ENCODE measurements around the gene ITFG1. TPM values are rescaled to one million over a fixed set of nuclear protein-coding genes. Genes with fewer than 3 reads are reported as not detected.

The ITFG1 gene
- total RNA-seq, 1 donor: 58.6 TPM

GRCh38 chr16:47132308-47132707 lies 328.6 kb downstream of the ITFG1 start:
- Histone ChIP-seq H4K20me1 (ENCODE audit: insufficient read depth, low read length) (no peaks in the 10 kb centered on the region), H3K36me3 (ENCODE audit: insufficient read depth, low read length) (no peaks in the 10 kb centered on the region), H3K9me3 (ENCODE audit: low read depth, low read length) (no peaks in the 10 kb centered on the region), H3K4me1 (ENCODE audit: insufficient read depth, low read length) (no peaks in the 10 kb centered on the region), H3K4me3 (ENCODE audit: insufficient read depth, low read length) (no peak overlapping the region), H2AFZ (ENCODE audit: low read length) (no peak overlapping the region), H3K27me3 (ENCODE audit: insufficient read depth, low read length) (no peaks in the 10 kb centered on the region), H3K79me2 (ENCODE audit: insufficient read depth, low read length) (no peaks in the 10 kb centered on the region), H3K27ac (ENCODE audit: low read depth, low read length) (no peak overlapping the region), H3K4me2 (ENCODE audit: insufficient read depth, low read length) (no peak overlapping the region)
- no peak for TF ChIP-seq CTCF (IDR thresholded peaks at IDR 0.05; ENCODE audit: extremely low read depth, low read depth, low read length)
- no peak for DNase-seq (ENCODE audit: insufficient read length, low spot score, missing footprints)

- Histone ChIP-seq H4K20me1 (ENCODE audit: insufficient read depth, low read length) (no peaks in the 10 kb centered on the region), H3K4me1 (ENCODE audit: insufficient read depth, low read length) (no peaks in the 10 kb centered on the region), H3K36me3 (ENCODE audit: insufficient read depth, low read length) (no peaks in the 10 kb centered on the region), H3K27me3 (ENCODE audit: insufficient read depth, low read length) (no peaks in the 10 kb centered on the region), H3K27ac (ENCODE audit: low read depth, low read length) (no peak overlapping the region), H3K9me3 (ENCODE audit: low read depth, low read length) (no peaks in the 10 kb centered on the region), H3K79me2 (ENCODE audit: insufficient read depth, low read length) (no peaks in the 10 kb centered on the region), H2AFZ (ENCODE audit: low read length) (peak overlapping the region; percentile 43), H3K4me3 (ENCODE audit: insufficient read depth, low read length) (no peak overlapping the region), H3K4me2 (ENCODE audit: insufficient read depth, low read length) (no peak overlapping the region)
- TF ChIP-seq CTCF (IDR thresholded peaks at IDR 0.05; ENCODE audit: extremely low read depth, low read depth, low read length): no peak
- no peak for DNase-seq (ENCODE audit: insufficient read length, low spot score, missing footprints)
Observed at GRCh38 chr16:47129755-47130435, 331.0 kb downstream of the ITFG1 start.

GRCh38 chr16:47127541-47127940 lies 333.3 kb downstream of the ITFG1 start:
- Histone ChIP-seq H4K20me1 (ENCODE audit: insufficient read depth, low read length) (no peaks in the 10 kb centered on the region), H3K4me2 (ENCODE audit: insufficient read depth, low read length) (no peak overlapping the region), H3K27ac (ENCODE audit: low read depth, low read length) (no peak overlapping the region), H3K9me3 (ENCODE audit: low read depth, low read length) (no peaks in the 10 kb centered on the region), H3K27me3 (ENCODE audit: insufficient read depth, low read length) (no peaks in the 10 kb centered on the region), H3K4me1 (ENCODE audit: insufficient read depth, low read length) (no peaks in the 10 kb centered on the region), H3K79me2 (ENCODE audit: insufficient read depth, low read length) (no peaks in the 10 kb centered on the region), H3K4me3 (ENCODE audit: insufficient read depth, low read length) (no peak overlapping the region), H3K36me3 (ENCODE audit: insufficient read depth, low read length) (no peaks in the 10 kb centered on the region), H2AFZ (ENCODE audit: low read length) (no peak overlapping the region)
- TF ChIP-seq CTCF (IDR thresholded peaks at IDR 0.05; ENCODE audit: extremely low read depth, low read depth, low read length): no peak
- DNase-seq (ENCODE audit: insufficient read length, low spot score, missing footprints): no peak

GRCh38 chr16:47125757-47126156 lies 335.1 kb downstream of the ITFG1 start:
- H3K36me3 ChIP-seq (ENCODE audit: insufficient read depth, low read length): no peaks in the 10 kb centered on the region
- no peaks in the 10 kb centered on the region for H3K9me3 ChIP-seq (ENCODE audit: low read depth, low read length)
- no peaks in the 10 kb centered on the region for H3K4me1 ChIP-seq (ENCODE audit: insufficient read depth, low read length)
- TF ChIP-seq CTCF (IDR thresholded peaks at IDR 0.05; ENCODE audit: extremely low read depth, low read depth, low read length): no peak
- H3K27me3 ChIP-seq (ENCODE audit: insufficient read depth, low read length): no peaks in the 10 kb centered on the region
- no peaks in the 10 kb centered on the region for H4K20me1 ChIP-seq (ENCODE audit: insufficient read depth, low read length)
- DNase-seq (ENCODE audit: insufficient read length, low spot score, missing footprints): no peak
- H3K4me3 ChIP-seq (ENCODE audit: insufficient read depth, low read length): no peak overlapping the region
- no peak overlapping the region for H2AFZ ChIP-seq (ENCODE audit: low read length)
- no peaks in the 10 kb centered on the region for H3K79me2 ChIP-seq (ENCODE audit: insufficient read depth, low read length)
- H3K4me2 ChIP-seq (ENCODE audit: insufficient read depth, low read length): no peak overlapping the region
- no peak overlapping the region for H3K27ac ChIP-seq (ENCODE audit: low read depth, low read length)

All from osteoblast (primary cell).